H1 (cell line): ENCODE measurements around the gene COL6A3. TPM values are rescaled to one million over a fixed set of nuclear protein-coding genes. Genes with fewer than 3 reads are reported as not detected.

Experiments
- CTCF ChIA-PET: fragments of 300-600 bp; sonication (Branson Sonifier 250); formaldehyde crosslinking; loops from one replicate; lab custom pipeline; 2021; ENCODE audit not compliant: partially characterized antibody; lab: Charles Lee
- POLR2A ChIA-PET: fragments of 300-600 bp; sonication (Branson Sonifier 250); formaldehyde crosslinking; loops from one replicate; lab custom pipeline; 2021; ENCODE audit warnings: inconsistent platforms; ENCODE audit not compliant: partially characterized antibody; lab: Charles Lee
- DNase-seq, 2 experiments: peaks; one replicate each; pipeline versions ENCODE4 v3.0.0 to v3.0.0-alpha.2; 2010 to 2022; ENCODE audit warnings: low spot score in 2 of 2, low read depth in 1 of 2, mixed read lengths in 1 of 2
- FAIRE-seq: peaks from 2 replicates; lab custom pipeline; 2011; peaks lifted over from hg19 to GRCh38; lab: Jason Lieb, UNC
- H2AFZ ChIP-seq: 2 replicates; pipeline ENCODE4 v1.8.1; 2012; ENCODE audit warnings: low read length, inconsistent platforms
- H2AK5ac ChIP-seq: 2 replicates; pipeline ENCODE4 v1.6.1; 2013; ENCODE audit warnings: low read depth, low read length
- H2BK120ac ChIP-seq: replicated peaks from 2 replicates; pipeline ENCODE3; 2013; ENCODE audit warnings: low read depth, low read length, inconsistent platforms
- H2BK12ac ChIP-seq: 2 replicates; pipeline ENCODE4 v1.6.1; 2013; ENCODE audit warnings: low read depth, low read length
- H2BK15ac ChIP-seq: 2 replicates; pipeline ENCODE4 v1.6.1; 2013; ENCODE audit warnings: low read length
- H2BK20ac ChIP-seq: 2 replicates; pipeline ENCODE4 v1.6.1; 2013; ENCODE audit warnings: low read length
- H2BK5ac ChIP-seq: 2 replicates; pipeline ENCODE4 v1.6.1; 2013; ENCODE audit warnings: low read depth, low read length
- H3K14ac ChIP-seq: 2 replicates; pipeline ENCODE4 v1.6.1; 2013; ENCODE audit warnings: inconsistent platforms; ENCODE audit not compliant: insufficient read length
- H3K18ac ChIP-seq: 2 replicates; pipeline ENCODE4 v1.6.1; 2013; ENCODE audit warnings: low read length; ENCODE audit errors: extremely low read depth
- H3K23ac ChIP-seq: 2 replicates; pipeline ENCODE4 v1.6.1; 2013; ENCODE audit warnings: inconsistent platforms; ENCODE audit not compliant: insufficient read length
- H3K23me2 ChIP-seq: 2 replicates; pipeline ENCODE4 v1.6.1; 2013; ENCODE audit warnings: low read depth, low read length
- H3K27ac ChIP-seq: 2 replicates; pipeline ENCODE4 v1.6.1; 2011; ENCODE audit warnings: low read depth, low read length, inconsistent platforms
- H3K27me3 ChIP-seq, 4 experiments: replicated peaks in 1 of 4; 1 replicate in 1 of 4; 2 replicates in 3 of 4; pipeline versions ENCODE4 v1.6.1 to v1.8.1; 2011 to 2013; ENCODE audit warnings: low read length in 3 of 4, mild to moderate bottlenecking in 3 of 4, inconsistent platforms in 2 of 4, mixed read lengths in 2 of 4, moderate library complexity in 1 of 4; ENCODE audit not compliant: control insufficient read depth in 3 of 4, insufficient read depth in 3 of 4; ENCODE audit errors: extremely low read depth in 1 of 4
- H3K36me3 ChIP-seq, 4 experiments: 2 replicates each; pipeline versions ENCODE4 v1.6.1 to v1.8.1; 2011 to 2013; ENCODE audit warnings: mild to moderate bottlenecking in 4 of 4, low read length in 3 of 4, moderate library complexity in 2 of 4, control low read depth in 1 of 4, inconsistent platforms in 1 of 4; ENCODE audit not compliant: insufficient read depth in 4 of 4, control insufficient read depth in 2 of 4
- H3K4ac ChIP-seq: replicated peaks from 2 replicates; pipeline ENCODE3; 2013; ENCODE audit warnings: low read length, low read depth, mixed read lengths, inconsistent platforms; ENCODE audit not compliant: insufficient read length
- H3K4me1 ChIP-seq, 4 experiments: replicated peaks in 1 of 4; 1 replicate in 1 of 4; 2 replicates in 3 of 4; pipeline versions ENCODE4 v1.6.1 to v1.8.1; 2011 to 2013; ENCODE audit warnings: low read length in 3 of 4, inconsistent platforms in 2 of 4, mixed read lengths in 1 of 4; ENCODE audit not compliant: insufficient read depth in 4 of 4, control insufficient read depth in 3 of 4
- H3K4me2 ChIP-seq, 2 experiments: 2 replicates each; pipeline versions ENCODE4 v1.6.1 to v1.8.1; 2011 to 2013; ENCODE audit warnings: low read depth in 2 of 2, low read length in 2 of 2, control low read depth in 1 of 2, inconsistent platforms in 1 of 2, mild to moderate bottlenecking in 1 of 2; ENCODE audit not compliant: insufficient read depth in 1 of 2
- H3K4me3 ChIP-seq, 4 experiments: fragments of 200-600, 300-600 bp in 1 of 4; sonication (generic), shearing (Covaris generic), sonication (Bioruptor Twin) in 1 of 4; 2 replicates each; pipeline versions ENCODE4 v1.5.1 to v1.8.1; 2011 to 2016; ENCODE audit warnings: low read length in 4 of 4, low read depth in 3 of 4, control low read depth in 2 of 4, inconsistent platforms in 2 of 4, mild to moderate bottlenecking in 2 of 4, mixed read lengths in 1 of 4, moderate library complexity in 1 of 4; ENCODE audit not compliant: insufficient read depth in 2 of 4; ENCODE audit errors: extremely low read depth in 1 of 4
- H3K56ac ChIP-seq: replicated peaks from 2 replicates; pipeline ENCODE3; 2013; ENCODE audit warnings: low read depth, mild to moderate bottlenecking, mixed read lengths, low read length, inconsistent platforms; ENCODE audit not compliant: insufficient read length
- H3K79me1 ChIP-seq: 2 replicates; pipeline ENCODE4 v1.6.1; 2013; ENCODE audit warnings: low read depth, low read length, control low read depth
- H3K79me2 ChIP-seq, 2 experiments: 2 replicates each; pipeline versions ENCODE4 v1.6.1 to v1.8.1; 2012 to 2013; ENCODE audit warnings: low read length in 2 of 2, mild to moderate bottlenecking in 2 of 2, inconsistent platforms in 1 of 2; ENCODE audit not compliant: insufficient read depth in 2 of 2, control insufficient read depth in 1 of 2
- H3K9ac ChIP-seq, 4 experiments: replicated peaks in 1 of 4; 1 replicate in 1 of 4; 2 replicates in 3 of 4; pipeline versions ENCODE4 v1.6.1 to v1.8.1; 2011 to 2013; ENCODE audit warnings: low read depth in 3 of 4, low read length in 3 of 4, control low read depth in 2 of 4, mild to moderate bottlenecking in 2 of 4, moderate library complexity in 2 of 4, inconsistent platforms in 1 of 4; ENCODE audit errors: extremely low read depth in 1 of 4
- H3K9me3 ChIP-seq, 2 experiments: 2 replicates each; pipeline versions ENCODE4 v1.6.1 to v1.8.1; 2012 to 2013; ENCODE audit warnings: mild to moderate bottlenecking in 2 of 2, moderate library complexity in 2 of 2, control low read depth in 1 of 2, inconsistent platforms in 1 of 2, low read depth in 1 of 2, low read length in 1 of 2, mixed read lengths in 1 of 2; ENCODE audit not compliant: insufficient read depth in 2 of 2
- H4K20me1 ChIP-seq, 2 experiments: replicated peaks in 1 of 2; 2 replicates each; pipeline versions ENCODE3 to v1.8.1; 2011 to 2013; ENCODE audit warnings: inconsistent platforms in 2 of 2, low read length in 2 of 2, mild to moderate bottlenecking in 1 of 2; ENCODE audit not compliant: insufficient read depth in 2 of 2, control insufficient read depth in 1 of 2
- H4K5ac ChIP-seq: 2 replicates; pipeline ENCODE4 v1.6.1; 2013; ENCODE audit warnings: low read length, low read depth, mixed read lengths, inconsistent platforms; ENCODE audit not compliant: insufficient read length
- H4K8ac ChIP-seq: 2 replicates; pipeline ENCODE4 v1.8.0; 2013; ENCODE audit warnings: mild to moderate bottlenecking, moderate library complexity, low read length, inconsistent platforms; ENCODE audit not compliant: insufficient read depth; ENCODE audit errors: extremely low read depth
- H4K91ac ChIP-seq: replicated peaks from 2 replicates; pipeline ENCODE3; 2013; ENCODE audit warnings: low read length, mixed read lengths, inconsistent platforms; ENCODE audit not compliant: insufficient read length
- ASH2L ChIP-seq: fragments of 200-600, 300-600 bp; sonication (generic); IDR thresholded peaks from one replicate; pipeline ENCODE4 v1.7.1; 2017; ENCODE audit warnings: low read length
- BCL11A ChIP-seq, 2 experiments: IDR thresholded peaks; one replicate each; pipeline ENCODE4 v1.6.1; 2011; ENCODE audit warnings: low read depth in 2 of 2, low read length in 2 of 2, mild to moderate bottlenecking in 2 of 2
- CBX5 ChIP-seq: fragments of 300-800, 300-1000 bp; sonication (generic); IDR thresholded peaks from 2 replicates; pipeline ENCODE4 v1.7.1; 2016; ENCODE audit warnings: antibody characterized with exemption, low read length, low read depth
- CBX8 ChIP-seq: fragments of 300-800, 300-1000 bp; sonication (generic); IDR thresholded peaks from 2 replicates; pipeline ENCODE4 v1.7.1; 2016; ENCODE audit warnings: low read depth, low read length, borderline replicate concordance
- EGR1 ChIP-seq: IDR thresholded peaks from 2 replicates; pipeline ENCODE4 v1.6.1; 2011; ENCODE audit warnings: low read depth, low read length, borderline replicate concordance
- HDAC6 ChIP-seq: IDR thresholded peaks from one replicate; pipeline ENCODE4 v1.7.1; 2012; ENCODE audit warnings: low read depth, mild to moderate bottlenecking, inconsistent platforms, low read length, moderate library complexity
- JUND ChIP-seq: IDR thresholded peaks from 2 replicates; pipeline ENCODE4 v1.6.1; 2011; ENCODE audit warnings: mild to moderate bottlenecking, improper control_type of control experiment, low read length
- KDM5A ChIP-seq: fragments of 200-600 bp; IDR thresholded peaks from 2 replicates; pipeline ENCODE4 v1.7.1; 2012; ENCODE audit warnings: mild to moderate bottlenecking, low read length, inconsistent platforms, mixed read lengths
- NANOG ChIP-seq: IDR thresholded peaks from 2 replicates; pipeline ENCODE4 v1.6.1; 2011; ENCODE audit warnings: low read length, low read depth, mild to moderate bottlenecking, inconsistent platforms; ENCODE audit not compliant: insufficient read depth, poor library complexity, severe bottlenecking
- PHF8 ChIP-seq: fragments of 200-600 bp; sonication (generic); conservative IDR thresholded peaks from 2 replicates; pipeline ENCODE4 v1.7.1; 2012; ENCODE audit warnings: low read depth, mild to moderate bottlenecking, inconsistent platforms, low read length, moderate library complexity
- SIX5 ChIP-seq: IDR thresholded peaks from 2 replicates; pipeline ENCODE4 v1.6.1; 2011; ENCODE audit warnings: mild to moderate bottlenecking, low read depth, low read length
- TAF7 ChIP-seq: optimal IDR thresholded peaks from 2 replicates; pipeline ENCODE3; 2011; ENCODE audit warnings: low read depth, mild to moderate bottlenecking, inconsistent platforms, low read length, moderate library complexity, borderline replicate concordance
- TBP ChIP-seq: IDR thresholded peaks from 2 replicates; pipeline ENCODE4 v1.6.1; 2011; ENCODE audit warnings: low read depth, low read length, improper control_type of control experiment
- TCF12 ChIP-seq: IDR thresholded peaks from 2 replicates; pipeline ENCODE4 v1.6.1; 2011; ENCODE audit warnings: low read depth, mild to moderate bottlenecking, low read length
- TEAD4 ChIP-seq: IDR thresholded peaks from 2 replicates; pipeline ENCODE4 v1.6.1; 2012; ENCODE audit warnings: low read depth, low read length, inconsistent platforms, mixed read lengths
- WGBS, 2 experiments: shearing (Covaris generic) in 1 of 2; methylation state at CpG; one replicate each; pipeline versions ENCODE4 v1.1.6 to v1.1.7; 2013 to 2015; ENCODE audit warnings: low lambda C conversion rate in 2 of 2, mixed read lengths in 2 of 2, inconsistent platforms in 1 of 2, low coverage in 1 of 2, missing lambda C conversion rate in 1 of 2; ENCODE audit not compliant: insufficient replicate concordance in 2 of 2, insufficient coverage in 1 of 2, insufficient read length in 1 of 2; ENCODE audit errors: extremely low coverage in 1 of 2, missing lambda C conversion rate in 1 of 2; 5-methylcytosine and 5-hydroxymethylcytosine counted together
- polyA plus RNA-seq, 7 experiments: library from polyadenylated mRNA; depleted of rRNA in 3 of 7; stranded (reverse) in 5 of 7; unstranded in 2 of 7; fragments of >200 nt in 5 of 7; fragments of 200-250 nt in 2 of 7; gene quantifications; 1 replicate in 5 of 7; 2 replicates in 1 of 7; 4 replicates in 1 of 7; pipeline versions ENCODE4 v1.2.1 to v1.2.3, GENCODE V29; 2011 to 2013; ENCODE audit warnings: missing spikeins in 2 of 7, mixed read lengths in 2 of 7
- total RNA-seq: library from RNA; stranded (reverse); fragmentation: NEBNext Ultra II Directional; extraction: Animal tissue kit (Norgen Biotek cat#: 25700); gene quantifications from 2 replicates; pipeline ENCODE4 v1.2.1, GENCODE V29; 2021

Gene COL6A3
- total and polyA plus RNA-seq, 2 of the 8 experiments (the other 6 are each of a cell fraction or from before 2014, with no cell fraction given) = 1.2 to 3.4 TPM

GRCh38 chr2:237412646-237412987, 1.3 kb downstream of the COL6A3 start:
- CTCF ChIA-PET = interaction anchor here (0.9 to 7.0 kb wide), 6 partner anchors 8 to 247 kb away, joined by 3 to 53 read pairs (median 4); no protein-coding TSS in a partner anchor
- Histone ChIP-seq H3K36me3 (no peaks in the 10 kb centered on the region), H3K27me3 (no peaks in the 10 kb centered on the region; a peak in 1 of 7 replicates), H3K79me1 (no peaks in the 10 kb centered on the region), H2BK20ac (no peak overlapping the region), H4K5ac (no peak overlapping the region), H3K23me2 (no peaks in the 10 kb centered on the region), H3K4ac (no peak overlapping the region), H3K9me3 (0 out of 4 replicates have a peak, but pooled peaks cover 0 to 2% of the 10 kb centered on the region in 2 experiments), H2BK15ac (no peak overlapping the region), H3K27ac (no peak overlapping the region), H3K79me2 (no peaks in the 10 kb centered on the region), H3K9ac (no peak overlapping the region), H3K23ac (no peak overlapping the region), H2AFZ (no peak overlapping the region), H3K56ac (no peak overlapping the region), H2BK120ac (no peak overlapping the region), H3K4me2 (no peak overlapping the region), H3K4me3 (no peak overlapping the region), H2BK5ac (no peak overlapping the region), H3K18ac (no peak overlapping the region), H4K91ac (no peak overlapping the region), H4K20me1 (no peaks in the 10 kb centered on the region), H3K14ac (no peak overlapping the region), H3K4me1 (peaks cover 0 to 6% (median under 1%) of the 10 kb centered on the region in 4 experiments; a peak in 3 of 7 replicates), H4K8ac (no peak overlapping the region), H2AK5ac (no peak overlapping the region), H2BK12ac (no peak overlapping the region)
- no peak for DNase-seq
- FAIRE-seq = no peak
- POLR2A ChIA-PET = interaction anchor here (1.4 kb wide), 1 partner anchor 159 kb away, joined by 3 read pairs; no protein-coding TSS in a partner anchor
- WGBS, 2 experiments = 90% methylated on average over 7 of the region's 7 CpGs; no CpG with 5 or more reads in 1 of the 2 experiments
- no peak for TF ChIP-seq KDM5A
- TF ChIP-seq TAF7 = no peak
- TF ChIP-seq SIX5 = no peak
- no peak for TF ChIP-seq TEAD4
- TF ChIP-seq TBP = no peak
- no peak for TF ChIP-seq JUND
- TF ChIP-seq BCL11A (IDR thresholded peaks at IDR 0.05; ENCODE audit: low read depth in 2 of 2, low read length in 2 of 2) = no peak
- TF ChIP-seq NANOG = no peak
- TF ChIP-seq CBX8 = no peak
- no peak for TF ChIP-seq ASH2L
- no peak for TF ChIP-seq TCF12
- TF ChIP-seq HDAC6 = no peak
- no peak for TF ChIP-seq CBX5
- no peak for TF ChIP-seq EGR1
- no peak for TF ChIP-seq PHF8
